Memory B cell (primary cell): ENCODE results near the gene KRT34.
"Not testable (repeated sequence)": the region's sequence is repeated elsewhere in the genome, so short reads cannot be mapped to it uniquely, and the experiment has no call there.

Source experiments
- ATAC-seq: fragments of 150-1000 bp; cut with Tn5 transposase; 2 replicates; pipeline ENCODE4 v1.10.0; 2021; ENCODE audit warnings: low read depth, mild to moderate bottlenecking, moderate library complexity
- DNase-seq, 2 donors: peaks; one replicate each; pipeline ENCODE4 v3.0.0; 2022; ENCODE audit warnings: low spot score in 2 of 2
- H3K27ac Mint-ChIP-seq: one replicate; pipeline ENCODE4 v1.8.0; 2022; ENCODE audit warnings: mild to moderate bottlenecking, moderate library complexity, mixed read lengths
- H3K27me3 Mint-ChIP-seq: one replicate; pipeline ENCODE4 v1.8.0; 2022; ENCODE audit warnings: mixed read lengths
- H3K36me3 Mint-ChIP-seq: one replicate; pipeline ENCODE4 v1.8.0; 2022; ENCODE audit warnings: mild to moderate bottlenecking, mixed read lengths
- H3K4me1 Mint-ChIP-seq: one replicate; pipeline ENCODE4 v1.8.0; 2022; ENCODE audit warnings: mixed read lengths
- H3K4me3 Mint-ChIP-seq: one replicate; pipeline ENCODE4 v1.8.0; 2022; ENCODE audit warnings: mild to moderate bottlenecking, moderate library complexity, mixed read lengths
- H3K9me3 Mint-ChIP-seq: one replicate; pipeline ENCODE4 v1.8.0; 2022; ENCODE audit warnings: mixed read lengths

KRT34 gene

DNA sequence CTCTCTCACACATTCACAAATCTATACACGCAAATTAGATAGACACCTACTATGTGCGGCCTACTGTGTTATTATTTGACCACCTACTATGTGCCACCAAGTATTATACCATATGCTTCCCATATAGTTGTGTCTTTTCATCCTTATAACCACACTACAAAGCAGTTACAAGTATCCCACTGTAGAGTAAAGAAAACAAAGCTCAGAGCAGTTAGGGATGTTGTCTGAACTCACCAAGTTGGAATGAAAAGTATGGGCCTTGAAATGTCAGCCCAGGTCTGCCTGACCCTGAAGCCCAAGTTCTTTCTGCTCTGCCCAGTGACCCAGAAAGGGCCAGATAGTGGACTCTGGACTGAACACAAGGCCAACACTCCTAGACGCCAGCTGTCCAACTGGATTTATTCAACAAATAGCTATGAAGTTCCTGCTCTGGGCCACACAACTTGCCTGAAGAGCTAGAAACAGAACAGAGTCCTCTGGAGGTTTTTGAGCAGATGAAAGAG lies 33.8 kb upstream of the KRT34 start:
- no peak for DNase-seq
- Mint-ChIP-seq H3K4me3 (no peak overlapping the region), H3K9me3 (no peaks in the 10 kb centered on the region), H3K27me3 (peaks cover 7% of the 10 kb centered on the region), H3K4me1 (peaks cover 9% of the 10 kb centered on the region), H3K36me3 (no peaks in the 10 kb centered on the region), H3K27ac (no peak overlapping the region)
- ATAC-seq, result no peak

DNA sequence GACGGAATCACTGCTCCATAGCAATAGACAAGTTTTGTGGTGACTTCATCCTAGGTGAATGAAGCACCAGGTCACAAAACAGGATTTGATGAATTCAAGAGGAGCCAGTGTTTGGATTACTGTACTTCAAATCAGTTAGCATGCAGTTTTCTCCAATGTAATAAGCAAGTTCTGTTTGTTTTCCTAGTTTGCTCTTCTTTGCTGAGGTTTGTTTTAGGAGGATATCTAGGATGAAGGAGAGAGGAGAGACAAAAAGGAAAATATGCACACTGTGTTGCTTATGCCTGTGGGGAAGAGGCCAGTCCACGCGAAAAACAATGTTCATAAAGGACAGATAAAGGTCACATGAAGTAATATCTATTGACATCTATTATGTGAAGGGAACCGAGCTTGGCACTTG lies 33.3 kb upstream of the KRT34 start:
- H3K4me3 Mint-ChIP-seq, result no peak overlapping the region
- peaks cover 9% of the 10 kb centered on the region for H3K4me1 Mint-ChIP-seq
- peaks cover 7% of the 10 kb centered on the region for H3K27me3 Mint-ChIP-seq
- DNase-seq, result no peak
- ATAC-seq, result no peak
- H3K27ac Mint-ChIP-seq, result no peak overlapping the region
- H3K36me3 Mint-ChIP-seq, result no peaks in the 10 kb centered on the region
- H3K9me3 Mint-ChIP-seq, result no peaks in the 10 kb centered on the region

DNA sequence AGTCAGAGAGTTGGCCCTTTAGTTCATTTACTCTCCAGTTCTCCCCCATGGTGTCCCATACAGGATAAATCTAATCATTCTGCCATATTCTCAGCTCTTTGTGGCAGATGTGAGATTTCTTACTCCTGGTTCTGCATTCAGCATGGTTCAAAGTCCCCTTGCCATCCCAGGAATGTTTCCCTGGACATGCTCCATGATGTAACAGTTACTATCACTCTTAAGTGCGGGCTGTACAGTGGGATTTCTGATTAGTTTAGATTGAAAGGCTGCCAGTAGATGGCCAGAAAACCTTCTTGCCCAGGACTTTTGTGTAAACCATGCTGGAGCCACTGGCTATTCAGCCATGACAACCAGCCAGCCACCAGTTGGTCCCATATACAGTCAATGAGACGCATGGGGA lies 31.9 kb upstream of the KRT34 start:
- no peaks in the 10 kb centered on the region for H3K9me3 Mint-ChIP-seq
- peaks cover 9% of the 10 kb centered on the region for H3K4me1 Mint-ChIP-seq
- H3K36me3 Mint-ChIP-seq, result no peaks in the 10 kb centered on the region
- H3K4me3 Mint-ChIP-seq, result no peak overlapping the region
- no peak overlapping the region for H3K27ac Mint-ChIP-seq
- peaks cover 11% of the 10 kb centered on the region for H3K27me3 Mint-ChIP-seq
- ATAC-seq (no peak), DNase-seq (no peak)

DNA sequence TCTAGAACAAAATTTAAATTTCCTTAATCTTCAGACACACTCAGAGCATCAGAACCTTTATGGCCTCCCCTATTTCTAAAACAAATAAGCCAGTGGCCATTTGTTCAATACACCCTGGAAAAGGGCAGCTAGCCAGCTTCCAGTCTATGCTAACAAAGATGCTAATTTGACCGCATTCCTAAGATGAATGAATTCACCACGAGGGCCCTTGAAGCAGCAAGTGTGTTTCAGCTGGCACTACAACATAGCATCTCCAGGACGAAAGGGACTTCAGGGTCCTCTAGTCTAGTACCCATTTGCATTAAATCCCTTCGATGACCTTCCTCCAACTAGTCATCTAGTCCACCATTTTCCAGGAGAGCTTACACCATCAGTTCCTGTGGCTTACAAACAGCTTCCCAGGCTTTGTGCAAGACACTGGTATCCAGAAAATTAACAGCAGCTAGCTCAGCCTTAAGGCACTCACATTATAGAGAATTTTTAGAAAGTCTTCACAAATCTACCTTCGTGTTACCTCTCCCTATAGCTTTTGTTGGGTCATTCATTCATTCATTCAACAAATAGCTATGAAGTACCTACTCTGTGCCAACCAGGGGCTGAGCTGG lies 31.3 kb upstream of the KRT34 start:
- Mint-ChIP-seq H3K4me1 (peaks cover 9% of the 10 kb centered on the region), H3K36me3 (no peaks in the 10 kb centered on the region), H3K27ac (no peak overlapping the region), H3K4me3 (no peak overlapping the region), H3K27me3 (peaks cover 11% of the 10 kb centered on the region), H3K9me3 (no peaks in the 10 kb centered on the region)
- no peak for DNase-seq
- ATAC-seq, result no peak

DNA sequence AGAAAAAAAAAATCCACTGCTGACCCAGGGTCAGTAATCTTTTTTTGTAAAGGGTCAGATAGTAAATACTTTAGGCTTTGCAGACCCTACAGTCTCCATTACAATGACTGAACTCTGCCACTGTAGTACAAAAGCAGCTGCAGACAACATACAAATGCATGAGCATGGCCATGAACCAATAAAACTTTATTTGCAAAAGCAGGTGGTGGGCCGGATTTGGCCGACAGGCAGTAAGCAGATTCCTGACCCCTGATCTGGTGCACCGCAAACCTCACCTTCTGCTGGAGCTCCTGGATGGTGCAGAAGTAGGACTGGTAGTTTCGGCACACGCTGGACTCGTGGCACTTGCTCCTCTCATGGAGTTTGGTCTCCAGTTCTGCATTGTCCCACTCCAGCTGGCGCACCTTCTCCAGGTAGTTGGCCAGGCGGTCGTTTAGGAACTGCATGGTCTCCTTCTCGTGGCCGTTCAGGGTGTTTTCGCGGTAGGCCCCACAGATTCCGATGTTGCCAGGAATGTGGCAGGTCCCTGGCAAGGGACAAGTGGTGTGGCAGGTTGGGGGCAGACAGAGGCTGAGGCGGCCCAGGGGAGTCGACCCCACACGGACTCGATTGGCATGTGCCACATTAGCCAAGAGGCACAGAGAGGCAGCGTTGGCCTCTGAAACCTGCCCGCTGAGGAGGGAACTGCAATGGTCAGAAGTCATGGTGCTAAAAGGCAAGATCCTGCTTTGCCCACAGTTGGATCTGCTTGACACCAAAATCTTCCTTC lies 29.1 kb upstream of the KRT34 start:
- ATAC-seq (no peak), DNase-seq (no peak)
- H3K9me3 Mint-ChIP-seq, result no peaks in the 10 kb centered on the region
- no peak overlapping the region for H3K27ac Mint-ChIP-seq
- H3K27me3 Mint-ChIP-seq, result peaks cover 11% of the 10 kb centered on the region
- H3K36me3 Mint-ChIP-seq, result no peaks in the 10 kb centered on the region
- H3K4me3 Mint-ChIP-seq, result no peak overlapping the region
- no peaks in the 10 kb centered on the region for H3K4me1 Mint-ChIP-seq

DNA sequence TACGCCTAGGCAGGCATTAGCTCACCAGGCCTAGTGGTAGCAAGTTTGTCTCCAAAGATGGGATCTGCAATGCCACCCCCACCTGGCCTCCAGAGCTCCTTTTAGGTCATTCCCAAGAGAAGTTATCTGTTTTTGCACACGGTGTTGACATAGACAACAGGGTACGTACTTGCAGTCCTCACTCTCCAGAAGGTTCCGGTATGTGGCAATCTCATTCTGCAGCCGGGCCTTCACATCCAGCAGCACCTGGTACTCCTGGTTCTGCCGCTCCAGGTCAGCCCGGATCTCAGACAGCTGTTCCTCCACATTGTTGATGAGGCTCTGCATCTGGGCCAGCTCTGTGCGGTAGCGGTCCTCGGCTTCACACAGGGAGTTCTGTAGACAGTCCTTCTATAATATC lies 25.1 kb upstream of the KRT34 start:
- no peak for ATAC-seq

DNA sequence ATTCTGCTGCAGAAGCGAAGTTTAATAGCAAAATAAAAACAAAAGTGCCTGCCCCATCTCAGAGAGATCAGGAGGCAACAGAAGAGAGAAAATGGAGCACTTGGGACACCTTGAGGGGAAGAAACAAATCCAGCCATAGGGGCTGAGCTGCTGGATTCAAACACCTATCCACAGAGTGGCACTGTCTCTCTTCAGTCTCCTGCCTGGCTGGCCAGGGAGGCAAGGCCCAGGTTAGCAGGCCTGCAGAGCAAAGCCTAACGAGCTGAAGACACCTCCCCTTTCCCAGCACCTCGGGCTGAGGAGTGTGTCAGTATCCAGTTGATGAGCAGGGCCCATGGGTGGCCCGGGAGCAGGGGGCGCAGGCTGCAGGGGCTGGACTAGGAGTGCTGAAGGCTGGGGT lies 24.1 kb upstream of the KRT34 start:
- H3K4me1 Mint-ChIP-seq, result no peaks in the 10 kb centered on the region
- no peak overlapping the region for H3K4me3 Mint-ChIP-seq
- peaks cover 11% of the 10 kb centered on the region for H3K27me3 Mint-ChIP-seq
- no peak for DNase-seq
- ATAC-seq, result no peak
- no peak overlapping the region for H3K27ac Mint-ChIP-seq
- H3K36me3 Mint-ChIP-seq, result no peaks in the 10 kb centered on the region
- H3K9me3 Mint-ChIP-seq, result no peaks in the 10 kb centered on the region

More for the DNA sequence above, 25.1 kb upstream of the KRT34 start:
- DNase-seq, result no peak
- Mint-ChIP-seq H3K9me3 (no peaks in the 10 kb centered on the region), H3K27me3 (peaks cover 9% of the 10 kb centered on the region), H3K27ac (no peak overlapping the region), H3K4me3 (no peak overlapping the region), H3K4me1 (no peaks in the 10 kb centered on the region), H3K36me3 (no peaks in the 10 kb centered on the region)

DNA sequence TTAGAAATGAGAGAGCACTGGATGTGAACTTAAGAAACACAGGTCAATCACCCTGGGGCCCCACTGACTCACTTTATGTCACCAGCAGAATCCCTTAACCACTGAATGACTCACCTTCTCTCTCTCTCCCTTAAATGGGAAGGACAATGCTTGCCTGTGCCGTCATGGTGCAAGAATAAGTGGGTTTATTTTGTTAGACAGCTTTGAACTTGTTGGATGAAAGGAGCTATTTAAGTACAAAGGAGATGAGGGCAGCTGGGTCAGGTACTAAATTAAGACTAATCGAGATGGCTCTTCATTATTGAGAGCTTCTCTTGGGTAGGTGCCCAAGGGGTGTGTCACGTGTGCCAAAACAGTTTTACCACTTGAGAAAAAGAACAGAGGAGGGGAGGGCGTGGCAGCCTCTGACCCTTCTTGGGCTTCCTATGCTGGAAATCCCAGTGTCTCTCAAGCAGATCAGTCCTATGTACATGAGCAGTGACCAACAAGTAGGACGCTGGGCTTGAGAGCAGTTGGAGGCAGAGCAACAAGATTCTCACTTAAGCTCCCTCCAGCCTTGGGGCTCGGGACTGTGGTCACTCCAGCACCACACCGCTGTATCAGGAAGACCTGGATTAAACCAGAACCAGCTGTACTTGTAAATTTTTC lies 22.0 kb upstream of the KRT34 start:
- Mint-ChIP-seq H3K9me3 (no peaks in the 10 kb centered on the region), H3K27ac (no peak overlapping the region), H3K36me3 (no peaks in the 10 kb centered on the region), H3K27me3 (peaks cover 13% of the 10 kb centered on the region), H3K4me3 (no peak overlapping the region), H3K4me1 (no peaks in the 10 kb centered on the region)
- DNase-seq, result no peak
- no peak for ATAC-seq

DNA sequence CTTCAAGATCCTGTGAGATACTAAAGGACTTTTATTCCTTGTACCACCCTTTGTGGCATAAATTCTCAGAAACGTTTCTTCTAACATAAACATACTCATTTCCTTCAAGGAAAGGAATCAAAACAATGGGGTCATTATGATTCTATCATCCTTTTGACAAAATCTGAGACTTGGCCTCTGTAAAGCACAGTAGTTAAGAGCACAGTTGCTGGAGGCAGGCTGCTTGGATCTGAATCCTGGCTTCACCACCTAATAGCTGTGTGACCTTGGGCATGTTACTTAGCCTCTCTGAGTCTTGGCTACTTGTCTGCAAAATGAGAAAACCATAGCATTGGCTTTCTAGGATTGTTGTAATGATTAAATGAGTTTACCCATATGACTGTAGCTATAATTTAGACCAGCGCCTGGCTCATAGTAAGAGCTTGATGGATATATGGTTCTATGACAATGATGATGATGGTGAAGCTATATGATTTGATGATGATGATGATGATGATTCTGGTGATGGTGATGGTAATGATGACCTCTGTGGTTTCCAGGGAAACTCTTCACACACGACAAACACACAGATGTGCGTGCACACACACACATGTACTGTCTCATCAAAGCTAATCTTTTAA lies 21.4 kb upstream of the KRT34 start:
- no peak overlapping the region for H3K27ac Mint-ChIP-seq
- no peaks in the 10 kb centered on the region for H3K9me3 Mint-ChIP-seq
- H3K4me3 Mint-ChIP-seq, result no peak overlapping the region
- H3K36me3 Mint-ChIP-seq, result no peaks in the 10 kb centered on the region
- peaks cover 13% of the 10 kb centered on the region for H3K27me3 Mint-ChIP-seq
- H3K4me1 Mint-ChIP-seq, result no peaks in the 10 kb centered on the region
- ATAC-seq, result no peak
- DNase-seq, result no peak

DNA sequence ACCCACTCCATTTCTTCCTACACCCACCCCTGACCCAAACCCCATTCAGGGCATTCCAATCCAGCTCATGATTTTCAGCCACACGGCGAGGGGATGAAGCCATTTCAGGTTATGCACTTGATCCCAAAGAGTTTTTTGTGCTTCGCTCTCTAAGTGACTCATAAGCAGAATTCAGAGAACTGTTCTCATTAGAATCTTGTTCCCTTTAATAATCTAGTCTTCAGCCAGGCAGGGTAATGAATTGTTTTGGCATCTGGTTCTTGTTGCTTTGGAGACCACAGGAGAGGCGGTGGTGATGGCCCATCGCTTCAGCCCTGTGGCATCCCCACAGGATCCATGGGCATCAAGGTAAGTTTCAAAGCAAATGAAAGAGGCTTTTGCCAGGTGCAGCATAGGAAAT lies 20.1 kb upstream of the KRT34 start:
- no peaks in the 10 kb centered on the region for H3K9me3 Mint-ChIP-seq
- H3K4me1 Mint-ChIP-seq, result no peaks in the 10 kb centered on the region
- no peak overlapping the region for H3K27ac Mint-ChIP-seq
- H3K4me3 Mint-ChIP-seq, result no peak overlapping the region
- H3K36me3 Mint-ChIP-seq, result no peaks in the 10 kb centered on the region
- DNase-seq (no peak), ATAC-seq (no peak)
- peaks cover 20% of the 10 kb centered on the region for H3K27me3 Mint-ChIP-seq

DNA sequence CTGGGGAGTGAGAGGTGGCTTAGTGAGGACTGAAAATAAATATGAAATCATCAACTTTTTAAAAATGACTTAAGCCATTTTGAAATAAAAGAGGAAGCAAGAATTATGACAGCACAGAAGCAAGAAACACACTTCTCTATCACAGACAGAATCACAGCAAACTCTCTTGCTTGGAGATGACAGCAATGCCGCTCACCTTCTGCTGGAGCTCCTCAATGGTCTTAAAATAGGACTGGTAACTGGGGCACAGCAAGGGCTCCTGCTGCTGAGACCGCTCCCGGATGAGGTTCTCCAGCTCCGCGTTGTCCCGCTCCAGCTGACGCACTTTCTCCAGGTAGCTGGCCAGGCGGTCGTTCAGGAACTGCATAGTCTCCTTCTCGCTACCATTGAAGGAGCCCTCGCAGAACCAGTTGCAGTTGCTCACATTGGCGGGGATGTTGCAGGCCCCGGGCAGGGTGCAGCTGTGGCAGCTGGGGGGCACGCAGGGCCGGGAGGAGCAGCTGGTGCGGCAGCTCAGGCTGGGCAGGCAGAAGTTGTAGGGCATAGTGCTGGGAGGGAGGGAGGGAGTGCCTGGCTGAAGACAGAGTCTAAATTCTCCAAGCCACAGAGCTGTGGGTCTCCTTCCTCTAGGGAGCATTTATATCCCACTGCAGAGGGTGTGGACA lies 15.0 kb upstream of the KRT34 start, which contains the start of gene KRT31:
Gene KRT31 (minus strand): TSS at position 613 of the 665 bp plus-strand sequence. CDS start 69 bp downstream, at position 544.
- no peak for DNase-seq
- no peaks in the 10 kb centered on the region for H3K36me3 Mint-ChIP-seq
- no peaks in the 10 kb centered on the region for H3K4me1 Mint-ChIP-seq
- H3K4me3 Mint-ChIP-seq, result no peak within 1 kb of the TSS
- peaks cover 23% of the 10 kb centered on the region for H3K27me3 Mint-ChIP-seq
- H3K9me3 Mint-ChIP-seq, result no peaks in the 10 kb centered on the region
- H3K27ac Mint-ChIP-seq, result no peak within 1 kb of the TSS
- ATAC-seq, result no peak

DNA sequence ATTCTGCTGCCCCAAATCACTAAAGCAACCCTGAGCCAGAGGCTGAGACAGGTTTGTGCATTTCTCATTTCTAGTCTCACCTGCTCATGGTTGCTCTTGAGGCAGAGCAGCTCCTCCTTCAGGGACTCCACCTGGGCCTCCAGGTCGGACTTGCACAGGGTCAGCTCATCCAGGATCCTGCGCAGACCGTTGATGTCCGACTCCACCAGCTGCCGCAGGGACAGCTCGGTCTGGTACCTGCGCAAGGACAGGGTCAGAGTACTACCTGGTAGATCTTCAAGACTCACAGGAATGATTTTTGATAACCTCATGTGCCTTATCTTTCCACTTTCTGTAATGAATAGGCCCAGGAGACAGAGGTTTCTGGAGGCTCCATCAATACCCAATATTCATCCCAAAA lies 14.2 kb upstream of the KRT34 start:
- Mint-ChIP-seq H3K4me1 (no peaks in the 10 kb centered on the region), H3K27ac (no peak overlapping the region), H3K36me3 (no peaks in the 10 kb centered on the region), H3K27me3 (peaks cover 23% of the 10 kb centered on the region), H3K4me3 (no peak overlapping the region), H3K9me3 (no peaks in the 10 kb centered on the region)
- DNase-seq (no peak), ATAC-seq (no peak)

DNA sequence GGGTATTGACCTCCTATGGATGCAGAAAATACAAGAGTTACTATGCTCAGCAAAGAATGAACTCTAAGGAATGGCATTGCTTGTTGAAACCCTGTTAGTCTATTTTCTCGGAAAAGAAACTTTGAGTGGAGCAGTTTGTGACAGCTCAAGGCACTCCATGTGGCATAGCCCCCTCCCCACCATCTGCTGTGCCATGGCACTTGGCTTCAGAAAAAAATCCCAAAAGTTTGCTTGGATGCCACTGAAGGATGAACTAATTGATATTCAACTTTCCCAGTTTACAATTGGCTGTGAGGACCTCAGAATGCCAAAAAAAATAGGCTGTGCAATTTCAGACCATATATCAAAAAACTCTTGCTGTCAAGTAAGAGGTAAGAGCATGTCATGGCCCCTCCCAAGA lies 13.5 kb upstream of the KRT34 start:
- Mint-ChIP-seq H3K36me3 (no peaks in the 10 kb centered on the region), H3K4me3 (no peak overlapping the region), H3K4me1 (no peaks in the 10 kb centered on the region), H3K27ac (no peak overlapping the region), H3K9me3 (no peaks in the 10 kb centered on the region), H3K27me3 (peaks cover 22% of the 10 kb centered on the region)
- DNase-seq, result no peak
- ATAC-seq, result no peak

DNA sequence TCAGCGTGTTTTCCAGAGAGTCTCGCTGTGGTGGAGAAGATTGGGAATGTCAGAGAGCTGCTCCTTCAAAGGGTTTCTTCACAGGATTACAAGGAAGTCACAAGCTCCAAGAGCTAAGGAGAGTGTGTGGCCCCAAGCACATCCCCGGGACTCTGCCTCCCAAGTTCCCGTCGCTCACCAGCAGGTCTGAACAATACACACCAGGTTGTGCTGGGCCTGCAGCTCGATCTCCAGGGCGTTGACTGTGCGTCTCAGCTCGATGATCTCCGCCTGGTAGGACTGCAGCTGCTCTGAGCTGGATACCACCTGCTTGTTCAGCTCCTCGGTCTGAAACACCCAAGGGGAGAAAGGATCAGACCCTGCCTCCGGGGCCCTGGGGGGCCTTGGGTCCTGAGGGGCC lies 12.9 kb upstream of the KRT34 start:
- H3K4me3 Mint-ChIP-seq, H3K27ac Mint-ChIP-seq, ATAC-seq, H3K36me3 Mint-ChIP-seq, H3K9me3 Mint-ChIP-seq, DNase-seq, H3K4me1 Mint-ChIP-seq: not testable (repeated sequence)
- peaks cover 20% of the 10 kb centered on the region for H3K27me3 Mint-ChIP-seq
